TTC549 (cell line): ENCODE data around the gene TBC1D5.
"Not testable (repeated sequence)": the region's sequence is repeated elsewhere in the genome, so short reads cannot be mapped to it uniquely, and the experiment has no call there.

ENCODE experiments used
- FAIRE-seq: peaks from 2 replicates; lab custom pipeline; 2012; peaks lifted over from hg19 to GRCh38; lab: Jason Lieb, UNC

The TBC1D5 gene

GRCh38 chr3:17407576-17407975, 334.9 kb downstream of the TBC1D5 start:
- FAIRE-seq, result no peak

GRCh38 chr3:17404548-17404947, 337.9 kb downstream of the TBC1D5 start:
- FAIRE-seq, result no peak

- FAIRE-seq, result no peak
These were observed 340.0 kb downstream of the TBC1D5 start for GRCh38 chr3:17402442-17402841.

- no peak for FAIRE-seq
These were observed 340.5 kb downstream of the TBC1D5 start for GRCh38 chr3:17401912-17402311.

DNA sequence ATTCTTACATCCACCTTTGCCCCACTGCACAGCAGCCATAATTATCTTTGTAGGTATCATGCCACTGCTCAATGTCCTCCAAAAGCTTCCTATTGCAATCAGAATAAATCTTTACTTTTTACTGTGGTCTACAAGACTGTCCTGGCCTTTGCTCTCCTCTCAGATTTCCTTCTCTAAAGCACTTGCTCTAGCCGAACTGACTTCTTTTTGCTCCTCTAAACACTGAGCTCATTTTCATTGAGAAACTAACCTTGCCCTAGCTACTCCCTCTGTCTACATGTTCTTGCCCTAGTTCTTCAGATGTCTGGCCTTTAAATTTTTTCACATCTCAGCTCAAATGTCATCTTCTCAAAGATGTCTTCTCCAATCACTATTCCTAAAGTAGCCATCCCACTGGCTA, 342.8 kb downstream of the TBC1D5 start:
- no peak for FAIRE-seq

DNA sequence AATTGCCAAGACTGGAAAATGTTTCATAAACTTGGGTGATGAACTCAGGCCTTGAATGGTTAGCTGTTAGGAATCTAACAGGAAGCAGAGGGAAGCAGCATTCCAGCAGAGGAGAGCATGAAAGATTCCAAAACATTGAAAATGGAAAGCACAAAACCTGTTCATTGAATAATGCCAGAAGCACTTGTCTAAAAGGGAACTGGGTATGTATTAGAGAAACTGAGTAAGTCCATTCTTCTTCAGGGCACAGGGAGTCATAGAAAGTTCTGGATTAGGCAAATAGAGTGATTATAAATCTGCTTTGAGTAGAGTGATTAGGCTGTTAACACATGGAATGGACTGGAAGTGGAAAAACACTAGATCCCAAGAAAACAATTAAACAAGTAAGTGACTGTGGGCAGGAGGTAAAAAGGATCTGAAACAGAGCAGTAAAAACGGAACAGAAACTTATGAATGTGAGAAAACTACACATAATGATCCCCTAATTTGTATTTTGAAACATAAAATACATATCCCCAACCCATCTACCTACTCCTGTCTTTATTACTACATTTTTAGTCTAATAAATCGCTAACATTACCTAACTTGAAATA, 343.4 kb downstream of the TBC1D5 start:
- FAIRE-seq, result no peak

DNA sequence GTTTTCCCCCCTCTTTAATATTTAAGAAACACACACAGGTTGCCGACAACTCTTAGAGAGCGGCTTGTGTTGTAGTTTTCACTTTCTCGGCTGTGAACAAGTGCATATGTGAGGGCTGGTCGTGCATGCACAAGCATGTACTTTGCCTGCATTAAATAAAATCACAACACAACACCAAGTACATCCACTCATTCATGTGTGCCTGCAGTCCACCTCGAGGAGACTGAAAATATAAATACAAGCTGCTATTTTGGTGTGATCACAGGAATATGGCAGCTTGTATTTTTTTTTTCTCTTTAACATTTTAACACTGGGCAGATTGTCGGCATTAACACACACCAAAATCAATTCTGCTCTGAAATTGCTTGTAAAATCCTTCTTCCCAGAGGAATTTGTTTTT, 346.4 kb downstream of the TBC1D5 start:
- FAIRE-seq, result no peak

DNA sequence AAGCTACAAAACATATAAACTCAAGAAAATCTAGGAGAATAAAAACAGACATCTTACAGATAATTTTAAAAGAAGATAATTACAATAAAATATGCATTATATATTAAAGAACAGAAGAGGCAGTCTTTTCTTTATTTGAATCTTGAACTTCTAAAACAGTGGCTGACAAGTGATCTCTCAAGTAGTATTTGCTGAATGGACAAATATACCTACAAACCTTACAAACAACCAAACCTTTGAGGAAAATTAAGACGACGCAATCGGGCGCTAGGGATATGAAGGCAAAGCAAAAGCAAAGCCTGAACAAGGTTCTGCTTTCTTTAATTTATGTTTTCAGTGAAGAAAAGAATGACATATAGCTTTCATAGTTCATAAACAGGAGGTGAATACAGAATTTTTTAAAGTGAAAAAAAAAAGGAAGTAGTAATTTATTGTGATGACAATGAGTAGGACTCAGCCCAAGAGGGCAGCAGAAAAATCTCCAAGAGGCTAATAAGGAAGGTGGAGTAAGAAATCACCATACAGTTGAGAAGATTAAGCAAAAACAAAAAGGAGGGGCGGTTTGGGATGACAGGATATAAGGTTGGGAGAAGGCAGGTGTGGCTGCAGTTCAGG, 347.8 kb downstream of the TBC1D5 start:
- no peak for FAIRE-seq

DNA sequence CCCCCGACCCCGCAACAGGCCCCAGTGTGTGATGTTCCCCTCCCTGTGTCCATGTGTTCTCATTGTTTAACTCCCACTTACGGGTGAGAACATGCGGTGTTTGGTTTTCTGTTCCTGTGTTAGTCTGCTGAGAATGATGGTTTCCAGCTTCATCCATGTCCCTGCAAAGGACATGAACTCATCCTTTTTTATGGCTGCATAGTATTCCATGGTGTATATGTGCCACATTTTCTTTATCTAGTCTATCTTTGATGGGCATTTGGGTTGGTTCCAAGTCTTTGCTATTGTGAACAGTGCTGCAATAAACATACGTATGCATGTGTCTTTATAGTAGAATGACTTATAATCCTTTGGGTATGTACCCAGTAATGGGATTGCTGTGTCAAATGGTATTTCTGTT, 349.9 kb downstream of the TBC1D5 start:
- FAIRE-seq, result not testable (repeated sequence)

DNA sequence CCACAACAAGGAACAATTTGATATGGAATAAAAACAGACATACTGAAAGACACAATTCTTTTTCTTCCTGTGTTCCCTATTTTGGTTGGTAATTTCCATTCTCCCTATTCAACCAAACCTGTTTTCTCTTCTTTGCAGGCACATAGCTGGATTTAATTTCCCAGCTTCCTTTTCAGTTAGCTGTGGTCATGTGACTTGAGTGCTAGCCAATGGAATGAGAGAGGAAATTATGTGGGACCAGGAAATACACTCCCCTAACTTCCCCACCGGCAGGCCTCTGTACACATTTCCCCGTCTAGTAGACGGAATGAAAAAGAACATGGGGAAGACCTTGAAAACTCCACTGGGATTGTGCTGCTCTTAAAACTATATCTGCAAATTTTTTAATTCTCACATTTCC, 351.6 kb downstream of the TBC1D5 start:
- no peak for FAIRE-seq

GRCh38 chr3:17387108-17387507, 355.3 kb downstream of the TBC1D5 start:
- FAIRE-seq, result no peak

- FAIRE-seq, result no peak
These were observed 356.0 kb downstream of the TBC1D5 start for GRCh38 chr3:17386432-17386831.

- FAIRE-seq, result no peak
These were observed 357.7 kb downstream of the TBC1D5 start for GRCh38 chr3:17384567-17385296.

GRCh38 chr3:17373304-17373703, 369.1 kb downstream of the TBC1D5 start:
- FAIRE-seq, result no peak

DNA sequence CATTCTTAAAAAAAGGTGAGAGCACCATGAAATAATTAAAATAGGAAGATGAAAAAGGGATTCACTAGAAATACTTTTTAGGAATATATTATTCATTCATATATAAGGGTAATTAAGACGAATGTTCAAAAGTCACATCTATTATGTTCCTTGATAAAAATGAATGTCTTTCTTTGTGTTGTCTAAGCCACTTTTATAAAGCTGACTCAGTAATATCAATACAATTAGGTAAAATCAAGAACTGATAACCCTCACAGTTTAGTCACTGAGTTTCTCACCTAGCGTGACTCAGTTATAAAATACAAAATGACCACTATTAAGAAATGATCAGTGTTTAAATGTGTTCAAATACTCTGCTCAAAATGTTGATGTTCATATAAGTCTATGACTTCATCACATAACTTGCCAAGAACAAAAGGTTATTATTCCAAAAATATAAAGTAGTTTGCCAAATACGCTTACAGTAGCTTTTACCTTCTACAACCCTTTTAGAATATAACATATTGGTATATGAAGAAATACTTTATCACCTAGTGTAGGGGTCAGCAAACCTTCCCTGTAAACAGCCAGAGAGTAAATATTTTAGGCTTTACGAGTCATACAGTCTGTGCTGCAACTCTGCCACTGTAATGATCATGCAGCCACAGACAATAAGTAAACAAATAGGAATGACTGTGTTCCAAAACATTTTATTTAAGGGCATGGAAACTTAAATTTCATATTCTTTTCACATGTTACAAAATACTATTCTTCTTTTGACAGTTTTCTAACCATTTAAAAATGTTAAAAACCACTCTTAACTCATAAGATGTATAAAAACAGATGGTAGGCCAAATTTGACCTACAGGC, 369.8 kb downstream of the TBC1D5 start:
- FAIRE-seq, result no peak

DNA sequence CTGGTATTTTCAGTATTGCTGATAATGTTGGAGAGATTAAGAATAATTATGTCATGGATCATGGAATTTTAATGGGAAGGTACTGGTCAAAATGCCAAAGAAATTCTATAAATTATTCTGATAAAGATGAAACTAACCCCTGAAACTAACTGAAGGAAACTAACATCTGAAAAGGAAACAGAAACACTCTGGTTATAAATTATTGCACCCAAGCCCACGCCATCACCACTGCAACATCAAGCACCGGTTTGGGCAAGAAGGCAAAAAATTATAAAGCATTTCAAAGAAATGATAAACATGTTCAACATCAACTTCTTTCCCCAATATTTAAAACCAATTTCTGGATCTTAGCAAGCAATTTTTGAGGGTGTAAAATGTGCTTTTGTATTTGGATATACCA, 372.5 kb downstream of the TBC1D5 start:
- no peak for FAIRE-seq

- FAIRE-seq, result no peak
These were observed 375.3 kb downstream of the TBC1D5 start for GRCh38 chr3:17367171-17367570.

DNA sequence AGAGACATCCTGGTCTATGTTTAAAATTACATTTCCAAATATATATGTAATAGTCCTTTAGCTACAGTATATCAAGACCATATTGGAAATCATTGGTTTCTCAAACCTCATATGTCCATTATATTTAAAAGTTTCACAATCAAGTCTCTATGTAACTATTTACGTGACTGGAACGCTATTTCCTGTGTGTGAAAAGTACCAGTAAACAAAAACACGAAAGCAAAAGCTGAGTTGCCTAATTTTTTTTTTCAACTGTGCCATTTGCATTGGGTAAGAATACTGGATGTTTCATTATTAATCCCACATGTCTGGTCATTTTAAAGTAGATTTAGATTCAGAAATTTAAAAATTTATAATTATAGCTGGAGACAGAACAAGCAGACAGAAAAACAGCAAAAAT, 381.4 kb downstream of the TBC1D5 start:
- no peak for FAIRE-seq

DNA sequence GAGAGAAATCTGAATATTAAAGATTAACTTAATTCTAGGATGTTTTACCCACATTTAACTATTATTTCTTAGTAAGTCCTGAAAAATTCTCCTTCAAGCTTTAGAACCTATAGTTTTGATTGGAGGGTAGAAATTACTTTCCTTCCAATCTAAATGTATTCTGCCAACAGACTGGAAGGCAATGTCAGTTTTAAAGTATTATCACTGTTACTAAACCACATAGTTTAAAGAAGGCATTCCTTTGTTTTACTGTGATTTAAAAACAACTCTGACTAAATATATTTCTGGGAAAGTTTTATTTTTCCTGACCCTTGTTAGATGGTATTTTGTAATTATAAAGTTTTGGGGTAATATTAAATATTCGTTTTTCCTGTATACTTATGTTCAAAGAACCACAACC, 382.5 kb downstream of the TBC1D5 start:
- FAIRE-seq, result no peak

DNA sequence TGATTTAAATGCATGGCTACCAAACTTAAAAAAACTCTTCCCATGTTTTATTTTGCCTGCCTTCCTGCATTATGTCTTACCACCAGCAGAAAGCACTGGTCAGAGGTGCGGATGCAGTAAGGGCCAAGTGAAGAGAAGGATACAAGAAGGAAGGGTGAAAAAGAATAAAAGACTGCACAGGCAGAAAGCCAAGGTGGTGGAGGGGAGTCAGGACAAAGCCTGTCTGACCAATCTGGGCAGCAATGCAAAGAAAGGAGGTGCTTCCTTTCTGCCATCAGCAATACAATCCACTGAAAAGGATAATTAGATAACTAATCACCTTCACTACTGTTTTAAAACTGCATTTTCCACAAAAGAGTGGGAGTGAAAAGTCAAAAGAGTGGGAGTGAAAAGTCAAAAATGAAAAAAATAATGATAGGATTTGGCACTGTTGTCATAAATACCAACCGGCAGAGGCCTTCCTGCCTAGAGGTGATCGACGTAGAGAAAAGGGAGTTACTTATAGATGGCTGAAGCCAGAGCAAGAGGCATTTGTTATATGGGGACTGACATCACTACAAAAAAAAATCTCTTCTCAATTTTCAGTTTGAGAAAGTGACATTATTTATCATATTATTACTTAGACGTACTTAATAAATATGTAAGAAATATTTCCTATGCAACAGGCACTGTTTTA, 385.3 kb downstream of the TBC1D5 start:
- no peak for FAIRE-seq

DNA sequence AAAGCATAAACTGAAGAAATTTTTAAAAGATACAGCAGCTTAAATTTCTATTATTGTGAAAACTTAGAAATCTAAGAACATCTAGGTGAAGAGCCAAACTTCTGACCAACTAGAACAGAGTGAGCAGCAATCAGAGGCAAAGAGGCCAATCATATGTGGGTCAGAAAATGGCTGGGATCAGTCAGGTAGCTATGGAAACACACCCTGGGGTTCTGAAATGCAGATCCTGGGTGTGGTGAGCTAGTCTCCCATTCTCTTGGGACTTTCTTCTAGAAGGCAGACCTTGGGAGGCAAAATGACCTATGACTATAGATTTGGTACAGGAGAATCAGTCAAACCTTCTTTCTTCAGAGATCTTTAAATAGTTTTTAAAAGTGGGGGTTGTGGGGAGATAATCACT, 385.8 kb downstream of the TBC1D5 start:
- no peak for FAIRE-seq

DNA sequence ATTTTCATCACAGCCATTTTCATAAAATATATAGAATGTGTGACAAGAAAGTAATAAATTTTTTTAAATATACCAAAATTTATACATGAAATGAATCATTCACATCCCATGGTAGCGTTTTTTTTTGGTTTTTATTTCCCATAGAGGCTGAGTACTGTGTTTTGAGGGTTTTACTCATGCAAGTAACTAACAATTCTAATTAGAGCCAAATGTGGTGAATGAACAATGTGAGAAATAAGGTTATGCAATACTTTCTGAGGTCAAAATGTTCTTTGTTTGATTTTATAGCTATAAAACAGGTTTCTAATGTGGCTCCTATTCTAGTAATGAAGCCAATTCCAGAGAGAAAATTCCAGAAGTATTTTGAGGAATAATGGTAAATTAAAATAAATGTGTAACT, 386.8 kb downstream of the TBC1D5 start:
- no peak for FAIRE-seq
